Measurements from ENCODE around the gene TRIM37.

- TF ChIP-seq GRHL2 (CRISPR knock-in tag; IDR thresholded peaks at IDR 0.05; ENCODE audit: insufficient replicate concordance, severe bottlenecking): no peak
- TF ChIP-seq ZNF138 (CRISPR knock-in tag; conservative IDR thresholded peaks at IDR 0.05): no peak
- no peak for TF ChIP-seq NR2C2 (CRISPR knock-in tag; IDR thresholded peaks at IDR 0.05)
- no peak for TF ChIP-seq JUN (CRISPR knock-in tag; IDR thresholded peaks at IDR 0.05)
- no peak for TF ChIP-seq CTCF (IDR thresholded peaks at IDR 0.05)
These were observed 78.4 kb downstream of the TRIM37 start for GRCh38 chr17:59028328-59028727.

Data from WTC11 (cell line).